ENCODE data around the gene SLC49A4.

DNA sequence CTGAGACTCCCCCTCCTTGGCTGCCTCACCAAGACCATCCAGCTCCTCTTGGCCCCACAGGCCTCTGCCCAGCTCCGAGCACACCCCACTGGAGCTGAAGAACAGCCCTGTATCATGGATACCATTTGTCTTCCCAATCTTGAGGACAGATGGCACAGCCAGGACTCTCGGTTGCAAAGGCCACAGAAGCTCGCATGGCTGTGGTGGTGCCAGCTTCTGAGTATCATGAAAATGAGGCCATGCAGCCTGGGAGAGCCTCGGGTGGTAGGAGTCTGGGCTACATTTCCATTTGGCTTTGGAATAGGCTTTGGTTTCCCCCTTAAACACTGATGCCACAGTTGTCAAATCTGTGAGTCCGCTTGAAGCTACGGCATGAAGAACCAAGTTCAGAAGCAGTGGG is 126.1 kb downstream of the SLC49A4 start:
- TF ChIP-seq, protein P1, sequence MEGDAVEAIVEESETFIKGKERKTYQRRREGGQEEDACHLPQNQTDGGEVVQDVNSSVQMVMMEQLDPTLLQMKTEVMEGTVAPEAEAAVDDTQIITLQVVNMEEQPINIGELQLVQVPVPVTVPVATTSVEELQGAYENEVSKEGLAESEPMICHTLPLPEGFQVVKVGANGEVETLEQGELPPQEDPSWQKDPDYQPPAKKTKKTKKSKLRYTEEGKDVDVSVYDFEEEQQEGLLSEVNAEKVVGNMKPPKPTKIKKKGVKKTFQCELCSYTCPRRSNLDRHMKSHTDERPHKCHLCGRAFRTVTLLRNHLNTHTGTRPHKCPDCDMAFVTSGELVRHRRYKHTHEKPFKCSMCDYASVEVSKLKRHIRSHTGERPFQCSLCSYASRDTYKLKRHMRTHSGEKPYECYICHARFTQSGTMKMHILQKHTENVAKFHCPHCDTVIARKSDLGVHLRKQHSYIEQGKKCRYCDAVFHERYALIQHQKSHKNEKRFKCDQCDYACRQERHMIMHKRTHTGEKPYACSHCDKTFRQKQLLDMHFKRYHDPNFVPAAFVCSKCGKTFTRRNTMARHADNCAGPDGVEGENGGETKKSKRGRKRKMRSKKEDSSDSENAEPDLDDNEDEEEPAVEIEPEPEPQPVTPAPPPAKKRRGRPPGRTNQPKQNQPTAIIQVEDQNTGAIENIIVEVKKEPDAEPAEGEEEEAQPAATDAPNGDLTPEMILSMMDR (IDR thresholded peaks at IDR 0.05) = no peak
- no peak for TF ChIP-seq POLR2A (IDR thresholded peaks at IDR 0.05)
- TF ChIP-seq EP300 (IDR thresholded peaks at IDR 0.05) = no peak

All from tibial nerve (tissue), 4 donors.